Activated CD4-positive, CD25-positive, alpha-beta regulatory T cell (primary cell): Measurements from ENCODE around the gene CBFA2T3.

Source experiments
- DNase-seq, 4 experiments: peaks; one replicate each; lab custom pipeline; 2025; lab: John Stamatoyannopoulos, UW

Gene CBFA2T3

DNA sequence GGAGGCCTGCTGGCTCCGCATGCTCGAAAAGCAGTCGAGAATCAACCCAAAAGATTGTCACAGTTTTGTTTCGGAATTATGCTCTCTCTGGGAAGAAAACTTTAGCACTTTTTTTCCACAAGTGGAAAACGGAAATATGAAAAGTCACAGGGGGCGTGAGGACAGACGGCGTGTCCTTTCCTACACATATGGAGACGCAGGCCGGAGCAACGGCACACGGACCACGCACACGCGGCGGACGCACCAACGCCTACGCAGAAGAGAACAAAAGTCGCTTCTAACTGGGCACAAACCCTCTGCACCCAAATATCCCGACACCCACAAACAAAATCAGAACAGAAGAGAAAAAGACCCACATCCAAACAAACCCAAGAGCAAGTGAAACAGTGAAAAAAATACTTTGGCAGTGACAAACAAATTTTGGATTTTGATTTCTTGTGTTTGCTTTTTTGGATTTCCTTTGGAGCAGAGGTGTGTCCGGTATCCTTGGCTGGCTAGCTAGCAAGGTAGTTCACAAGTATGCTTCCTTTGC, 101.2 kb downstream of the CBFA2T3 start:
- no peak for DNase-seq

- no peak for DNase-seq
Observed at GRCh38 chr16:88874938-88875599, 101.9 kb downstream of the CBFA2T3 start.

GRCh38 chr16:88872650-88873331, 104.2 kb downstream of the CBFA2T3 start:
- DNase-seq, result no peak

GRCh38 chr16:88871730-88872416, 105.1 kb downstream of the CBFA2T3 start:
- no peak for DNase-seq

GRCh38 chr16:88871349-88871702, 105.7 kb downstream of the CBFA2T3 start:
- no peak for DNase-seq

DNA sequence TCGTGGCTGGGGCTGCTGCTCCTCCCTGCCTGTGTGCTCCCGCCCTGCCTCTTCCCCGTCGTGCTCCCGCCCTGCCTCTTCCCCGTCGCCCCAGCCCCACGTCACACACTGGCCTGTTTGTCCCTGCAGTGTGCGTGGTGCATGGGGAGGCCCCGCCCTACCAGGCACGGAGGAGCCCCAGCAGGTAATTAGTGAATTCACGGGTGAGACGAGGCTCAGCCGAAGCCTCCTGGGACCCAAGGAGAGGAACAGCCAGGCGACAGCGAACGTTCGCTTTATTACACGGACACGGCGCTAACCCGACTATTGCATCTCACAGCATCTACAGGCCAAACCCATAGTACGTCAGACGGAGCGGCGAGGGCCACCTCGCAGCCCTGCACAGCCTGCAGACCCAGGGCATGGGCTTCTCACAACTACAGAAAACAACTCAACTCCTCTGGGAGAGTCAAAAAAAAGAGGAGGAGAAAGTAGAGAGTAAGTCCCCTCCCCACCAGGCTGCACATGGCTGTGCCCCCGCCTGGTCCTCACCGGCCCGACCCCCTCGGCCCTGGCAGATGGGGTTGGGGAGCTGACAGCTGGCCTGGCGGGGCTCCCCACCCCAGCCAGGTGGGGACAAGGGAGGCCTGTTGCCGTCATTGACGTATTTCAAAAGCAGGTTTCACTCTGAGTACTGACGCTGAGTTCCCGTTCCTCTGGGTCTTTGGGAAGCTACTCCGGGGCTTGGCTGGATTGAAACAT, 106.2 kb downstream of the CBFA2T3 start:
- DNase-seq, result no peak

GRCh38 chr16:88869673-88869980, 107.4 kb downstream of the CBFA2T3 start:
- DNase-seq, result no peak

- no peak for DNase-seq
Observed at GRCh38 chr16:88868974-88869672, 107.9 kb downstream of the CBFA2T3 start.

- DNase-seq, result no peak
Observed at GRCh38 chr16:88867581-88868246, 109.3 kb downstream of the CBFA2T3 start.

GRCh38 chr16:88866151-88866920, 110.7 kb downstream of the CBFA2T3 start, which contains the start of gene PABPN1L:
Gene PABPN1L (minus strand): TSS chr16:88866660. CDS start chr16:88866606, 54 bp downstream.
- DNase-seq, result no peak

- no peak for DNase-seq
Observed at GRCh38 chr16:88865742-88866141, 111.3 kb downstream of the CBFA2T3 start.

- no peak for DNase-seq
Observed at GRCh38 chr16:88865310-88865709, 111.7 kb downstream of the CBFA2T3 start.

- DNase-seq, result no peak
Observed at GRCh38 chr16:88864521-88864920, 112.5 kb downstream of the CBFA2T3 start.

- DNase-seq, result no peak
Observed at GRCh38 chr16:88864099-88864498, 112.9 kb downstream of the CBFA2T3 start.

DNA sequence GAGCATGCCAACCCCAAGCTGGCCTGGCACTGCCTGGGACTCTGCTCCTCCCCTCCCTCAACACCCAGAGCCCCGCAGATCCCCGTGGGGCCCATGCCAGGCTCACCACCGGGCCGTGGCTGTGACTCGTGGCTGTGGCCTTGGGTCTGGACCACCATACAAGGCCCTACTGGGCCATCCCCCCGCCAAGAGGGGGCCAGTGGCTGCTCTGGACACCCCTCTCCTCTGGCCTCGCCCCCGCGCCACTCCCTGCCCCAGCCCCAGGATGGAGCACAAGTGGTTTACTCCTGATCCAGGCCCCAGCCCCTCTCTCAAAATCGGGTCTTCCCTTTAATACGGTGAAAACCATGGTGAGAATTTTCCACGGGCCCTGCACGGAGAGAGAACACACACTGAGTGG, 113.6 kb downstream of the CBFA2T3 start:
- no peak for DNase-seq

DNA sequence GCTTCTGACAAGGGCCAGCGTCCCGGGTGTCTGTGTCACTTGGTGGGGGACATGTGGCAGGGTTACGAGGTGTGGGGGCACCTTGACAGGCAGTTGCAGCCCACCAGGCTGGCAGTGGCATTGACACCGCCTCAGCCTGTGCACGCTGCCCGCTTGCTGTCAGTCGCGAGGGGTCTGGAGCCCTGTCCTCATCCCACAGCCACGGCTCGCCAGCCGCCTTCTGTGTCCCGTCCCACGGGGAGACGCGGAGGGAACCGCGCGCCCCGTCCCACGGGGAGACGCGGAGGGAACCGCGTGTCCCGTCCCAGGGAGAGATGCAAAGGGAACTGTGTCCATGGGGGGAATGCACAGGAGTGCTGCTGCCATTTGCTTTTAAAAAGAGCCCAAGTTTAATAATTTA, 114.0 kb downstream of the CBFA2T3 start:
- DNase-seq, result no peak

DNA sequence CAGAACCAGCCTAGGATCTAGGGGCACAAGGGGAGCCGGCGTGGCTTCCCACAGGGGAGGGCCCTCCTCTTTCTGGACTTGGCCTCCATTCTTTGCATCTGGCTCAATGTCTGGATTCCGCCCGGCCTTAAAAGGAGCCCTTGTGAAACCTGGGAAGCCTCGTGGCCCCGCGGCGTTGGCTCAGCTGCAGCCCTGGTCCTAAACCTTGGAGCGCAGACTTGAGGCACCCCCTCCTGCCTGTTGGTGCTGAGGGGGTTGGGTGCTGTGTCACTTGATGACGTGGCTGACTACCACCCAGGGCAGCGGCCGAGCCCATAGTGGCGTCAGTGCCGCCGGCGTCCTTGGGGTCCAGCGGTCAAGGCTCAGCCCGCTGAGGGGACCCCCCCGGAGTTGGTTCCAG, 115.6 kb downstream of the CBFA2T3 start:
- no peak for DNase-seq

DNA sequence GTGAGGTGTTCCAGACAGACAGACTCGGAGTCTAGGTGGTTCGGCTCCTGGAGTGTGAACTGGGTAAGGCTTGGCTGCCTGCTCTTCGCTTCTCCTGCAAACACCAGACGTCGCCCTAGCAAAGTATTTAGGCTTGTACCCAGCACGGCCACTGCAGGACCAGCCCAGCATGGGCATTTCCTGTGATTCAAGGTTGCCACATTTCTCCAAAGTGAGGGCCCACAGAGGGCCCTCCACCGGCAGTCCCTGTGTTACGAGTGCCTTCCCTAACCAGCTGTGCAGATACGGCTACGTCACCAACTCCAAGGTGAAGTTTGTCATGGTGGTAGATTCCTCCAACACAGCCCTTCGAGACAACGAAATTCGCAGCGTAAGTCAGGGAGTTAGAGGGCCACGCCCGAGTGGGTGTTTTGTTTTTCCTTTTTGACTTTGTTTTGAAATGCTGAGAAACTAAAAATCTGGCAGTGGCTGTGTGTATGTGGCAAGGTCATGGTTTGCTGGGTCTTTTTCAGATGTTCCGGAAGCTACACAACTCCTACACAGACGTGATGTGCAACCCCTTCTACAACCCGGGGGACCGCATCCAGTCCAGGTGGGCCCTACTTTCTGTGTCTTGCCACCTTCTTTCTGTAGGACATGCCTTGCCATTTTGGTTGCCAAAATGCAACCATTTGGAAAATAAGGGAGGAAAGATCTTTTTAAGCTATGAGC, 117.5 kb downstream of the CBFA2T3 start:
- no peak for DNase-seq

- DNase-seq, result peak; percentile 32 to 57 (median 49)
Observed at GRCh38 chr16:88857728-88858339, 119.2 kb downstream of the CBFA2T3 start.
